Common myeloid progenitor, CD34-positive (primary cell): ENCODE measurements around the gene ASXL1.

Experiments
- CTCF ChIA-PET: fragments of 350-600 bp; sonication (Branson Sonifier 250); formaldehyde crosslinking; loops from one replicate; lab custom pipeline; 2021; ENCODE audit warnings: antibody characterized with exemption; lab: Charles Lee
- POLR2A ChIA-PET: fragments of 350-600 bp; sonication (Branson Sonifier 250); formaldehyde crosslinking; loops from one replicate; lab custom pipeline; 2021; ENCODE audit warnings: antibody characterized with exemption; lab: Charles Lee
- DNase-seq, 3 donors: peaks; one replicate each; pipeline versions ENCODE4 v3.0.0 to v3.0.0-alpha.2; 2013
- H3K27ac ChIP-seq, 2 experiments: 1 replicate in 1 of 2; 2 replicates in 1 of 2; pipeline ENCODE4 v1.7.0; 2013; ENCODE audit warnings: inconsistent platforms in 2 of 2, low read length in 2 of 2, mild to moderate bottlenecking in 2 of 2, low read depth in 1 of 2, moderate library complexity in 1 of 2; ENCODE audit not compliant: severe bottlenecking in 2 of 2, insufficient read depth in 1 of 2, poor library complexity in 1 of 2
- H3K27me3 ChIP-seq, 5 experiments: replicated peaks in 2 of 5; 1 replicate in 3 of 5; 2 replicates in 2 of 5; pipeline versions ENCODE4 v1.6.1 to v1.7.0; 2013; ENCODE audit warnings: low read length in 4 of 5, mild to moderate bottlenecking in 2 of 5, moderate library complexity in 2 of 5, inconsistent platforms in 1 of 5; ENCODE audit not compliant: insufficient read depth in 5 of 5, control insufficient read depth in 4 of 5
- H3K36me3 ChIP-seq, 4 experiments: 1 replicate in 2 of 4; 2 replicates in 2 of 4; pipeline versions ENCODE4 v1.6.1 to v1.7.0; 2013; ENCODE audit warnings: low read length in 3 of 4, control low read depth in 1 of 4, mild to moderate bottlenecking in 1 of 4; ENCODE audit not compliant: control insufficient read depth in 4 of 4, insufficient read depth in 4 of 4
- H3K4me1 ChIP-seq, 4 experiments: 1 replicate in 3 of 4; 2 replicates in 1 of 4; pipeline versions ENCODE4 v1.6.1 to v1.7.1; 2013; ENCODE audit warnings: low read length in 3 of 4, mild to moderate bottlenecking in 3 of 4, control low read depth in 1 of 4, inconsistent platforms in 1 of 4, moderate library complexity in 1 of 4; ENCODE audit not compliant: control insufficient read depth in 4 of 4, insufficient read depth in 4 of 4; ENCODE audit errors: control extremely low read depth in 1 of 4
- H3K4me3 ChIP-seq, 7 experiments: 1 replicate in 4 of 7; 2 replicates in 3 of 7; pipeline versions ENCODE4 v1.5.1 to v1.7.0; 2013; ENCODE audit warnings: mild to moderate bottlenecking in 7 of 7, low read length in 6 of 7, moderate library complexity in 6 of 7, inconsistent platforms in 2 of 7, low read depth in 2 of 7, control low read depth in 1 of 7; ENCODE audit not compliant: insufficient read depth in 4 of 7, control insufficient read depth in 1 of 7; ENCODE audit errors: extremely low read depth in 1 of 7
- H3K9me3 ChIP-seq, 5 experiments: 1 replicate in 4 of 5; 2 replicates in 1 of 5; pipeline versions ENCODE4 v1.6.1 to v1.7.1; 2013; ENCODE audit warnings: low read length in 4 of 5, mild to moderate bottlenecking in 2 of 5, inconsistent platforms in 1 of 5, low read depth in 1 of 5, moderate library complexity in 1 of 5; ENCODE audit not compliant: control insufficient read depth in 4 of 5, insufficient read depth in 2 of 5; ENCODE audit errors: control extremely low read depth in 1 of 5
- WGBS: methylation state at CpG from one replicate; pipeline ENCODE4 v1.1.5; 2013; ENCODE audit not compliant: insufficient coverage; 5-methylcytosine and 5-hydroxymethylcytosine counted together

Gene ASXL1

GRCh38 chr20:32484225-32484957, 126.3 kb downstream of the ASXL1 start:
- Histone ChIP-seq H3K9me3 (no peaks in the 10 kb centered on the region), H3K27me3 (no peaks in the 10 kb centered on the region), H3K4me3 (peak overlapping the region; percentile 48 to 78 (median 65)), H3K36me3 (peaks cover 0 to 19% (median 5%) of the 10 kb centered on the region in 4 experiments), H3K27ac (peak overlapping the region in 1 of 2 experiments; percentile 49), H3K4me1 (peaks cover 4 to 51% (median 48%) of the 10 kb centered on the region in 4 experiments)
- ChIA-PET CTCF (interaction anchor here (0.9 to 4.4 kb wide), 8 partner anchors 8 to 38 kb away, joined by 3 to 20 read pairs (median 8); no protein-coding TSS in a partner anchor), POLR2A (interaction anchor here (0.6 to 3.4 kb wide), 7 partner anchors 9 to 335 kb away, joined by 3 to 18 read pairs (median 5); no protein-coding TSS in a partner anchor)
- peak in 2 of 3 donors; percentile 44 to 67 for DNase-seq
- 0% methylated on average over 45 of the region's 74 CpGs for WGBS

GRCh38 chr20:32484958-32485769, 127.0 kb downstream of the ASXL1 start:
- CTCF ChIA-PET = interaction anchor here (0.7 to 4.4 kb wide), 9 partner anchors 9 to 39 kb away, joined by 3 to 20 read pairs (median 11); no protein-coding TSS in a partner anchor
- 3% methylated on average over 16 of the region's 20 CpGs for WGBS
- peaks cover 0 to 44% (median 41%) of the 10 kb centered on the region in 4 experiments for H3K4me1 ChIP-seq
- peaks cover 0 to 15% (median 5%) of the 10 kb centered on the region in 4 experiments for H3K36me3 ChIP-seq
- H3K4me3 ChIP-seq = peak overlapping the region; percentile 28 to 78 (median 65)
- peak overlapping the region in 1 of 2 experiments; percentile 49 for H3K27ac ChIP-seq
- DNase-seq = peak; percentile 84 to 93 (median 93)
- H3K27me3 ChIP-seq = no peaks in the 10 kb centered on the region
- no peaks in the 10 kb centered on the region for H3K9me3 ChIP-seq
- POLR2A ChIA-PET = interaction anchor here (0.6 to 3.4 kb wide), 7 partner anchors 8 to 142 kb away, joined by 3 to 18 read pairs (median 4); no protein-coding TSS in a partner anchor

GRCh38 chr20:32485770-32486478, 127.8 kb downstream of the ASXL1 start:
- Histone ChIP-seq H3K9me3 (no peaks in the 10 kb centered on the region), H3K27ac (no peak overlapping the region), H3K36me3 (peaks cover 2 to 12% (median 4%) of the 10 kb centered on the region in 4 experiments), H3K27me3 (no peaks in the 10 kb centered on the region), H3K4me3 (no peak overlapping the region), H3K4me1 (peaks cover 0 to 36% (median 33%) of the 10 kb centered on the region in 4 experiments)
- WGBS = 100% methylated on average over 1 of the region's 5 CpGs
- DNase-seq = no peak
- POLR2A ChIA-PET = interaction anchor here (0.6 to 3.4 kb wide), 6 partner anchors 8 to 22 kb away, joined by 3 to 18 read pairs (median 4); no protein-coding TSS in a partner anchor
- CTCF ChIA-PET = interaction anchor here (0.7 to 4.4 kb wide), 8 partner anchors 10 to 40 kb away, joined by 3 to 20 read pairs (median 12); no protein-coding TSS in a partner anchor

GRCh38 chr20:32487381-32487780, 129.2 kb downstream of the ASXL1 start:
- Histone ChIP-seq H3K27ac (no peak overlapping the region), H3K4me3 (no peak overlapping the region), H3K4me1 (peaks cover 0 to 22% (median 18%) of the 10 kb centered on the region in 4 experiments), H3K27me3 (no peaks in the 10 kb centered on the region), H3K9me3 (no peaks in the 10 kb centered on the region), H3K36me3 (peaks cover 2 to 23% (median 10%) of the 10 kb centered on the region in 4 experiments)
- WGBS = 88% methylated on average over 3 of the region's 3 CpGs
- CTCF ChIA-PET = interaction anchor here (0.9 to 2.3 kb wide), 3 partner anchors 11 to 21 kb away, joined by 3 to 13 read pairs (median 3); no protein-coding TSS in a partner anchor
- DNase-seq = no peak
- POLR2A ChIA-PET = no interaction called here

- POLR2A ChIA-PET = no interaction called here
These were observed 130.1 kb downstream of the ASXL1 start for GRCh38 chr20:32488066-32488838.

More at GRCh38 chr20:32488066-32488838, 130.1 kb downstream of the ASXL1 start:
- no peak overlapping the region for H3K4me3 ChIP-seq
- DNase-seq = no peak
- H3K4me1 ChIP-seq = peaks cover 0 to 19% (median 17%) of the 10 kb centered on the region in 4 experiments
- no peaks in the 10 kb centered on the region for H3K9me3 ChIP-seq
- H3K36me3 ChIP-seq = peaks cover 4 to 32% (median 17%) of the 10 kb centered on the region in 4 experiments
- CTCF ChIA-PET = interaction anchor here (0.9 kb wide), 2 partner anchors 10 to 20 kb away, joined by 3 read pairs; no protein-coding TSS in a partner anchor
- no peaks in the 10 kb centered on the region for H3K27me3 ChIP-seq
- no peak overlapping the region for H3K27ac ChIP-seq
- WGBS = 97% methylated on average over 6 of the region's 7 CpGs
